Measurements from ENCODE around the gene FAM50A.
A peak's percentile ranks its signal among the peaks of the same experiment; 100 is the strongest.

Gene FAM50A

GRCh38 chrX:154472685-154473632, 29.0 kb downstream of the FAM50A start:
- no peak for TF ChIP-seq CTCF (IDR thresholded peaks at IDR 0.05; ENCODE audit: poor library complexity, severe bottlenecking)
- Histone ChIP-seq H3K9me3 (ENCODE audit: severe bottlenecking) (no peaks in the 10 kb centered on the region), H3K4me1 (ENCODE audit: insufficient read depth, poor library complexity, severe bottlenecking) (no peaks in the 10 kb centered on the region)

GRCh38 chrX:154473683-154474082, 29.7 kb downstream of the FAM50A start:
- ATAC-seq (ENCODE audit: low read depth) (no peak), DNase-seq (ENCODE audit: low spot score) (no peak)
- H3K27me3 ChIP-seq (ENCODE audit: insufficient read depth, poor library complexity, severe bottlenecking): no peaks in the 10 kb centered on the region
- H3K36me3 ChIP-seq (ENCODE audit: low read depth): no peaks in the 10 kb centered on the region
- H3K4me1 ChIP-seq (ENCODE audit: insufficient read depth, poor library complexity, severe bottlenecking): no peaks in the 10 kb centered on the region
- H3K4me3 ChIP-seq (ENCODE audit: severe bottlenecking): no peak overlapping the region
- no peak overlapping the region for H3K27ac ChIP-seq (ENCODE audit: poor library complexity, severe bottlenecking)
- H3K9me3 ChIP-seq (ENCODE audit: severe bottlenecking): no peaks in the 10 kb centered on the region
- TF ChIP-seq CTCF (IDR thresholded peaks at IDR 0.05; ENCODE audit: poor library complexity, severe bottlenecking): no peak

More at GRCh38 chrX:154472685-154473632, 29.0 kb downstream of the FAM50A start:
- Histone ChIP-seq H3K27me3 (ENCODE audit: insufficient read depth, poor library complexity, severe bottlenecking) (no peaks in the 10 kb centered on the region), H3K36me3 (ENCODE audit: low read depth) (no peaks in the 10 kb centered on the region), H3K27ac (ENCODE audit: poor library complexity, severe bottlenecking) (no peak overlapping the region), H3K4me3 (ENCODE audit: severe bottlenecking) (no peak overlapping the region)
- ATAC-seq (ENCODE audit: low read depth): no peak; the same call in 2 of the 3 replicates
- DNase-seq (ENCODE audit: low spot score): no peak

GRCh38 chrX:154476821-154477220, 32.9 kb downstream of the FAM50A start:
- Histone ChIP-seq H3K27ac (ENCODE audit: poor library complexity, severe bottlenecking) (no peak overlapping the region), H3K36me3 (ENCODE audit: low read depth) (no peaks in the 10 kb centered on the region), H3K27me3 (ENCODE audit: insufficient read depth, poor library complexity, severe bottlenecking) (no peaks in the 10 kb centered on the region), H3K4me3 (ENCODE audit: severe bottlenecking) (no peak overlapping the region), H3K9me3 (ENCODE audit: severe bottlenecking) (no peaks in the 10 kb centered on the region), H3K4me1 (ENCODE audit: insufficient read depth, poor library complexity, severe bottlenecking) (no peaks in the 10 kb centered on the region)
- ATAC-seq (ENCODE audit: low read depth) (no peak), DNase-seq (ENCODE audit: low spot score) (no peak)
- no peak for TF ChIP-seq CTCF (IDR thresholded peaks at IDR 0.05; ENCODE audit: poor library complexity, severe bottlenecking)

- Histone ChIP-seq H3K27me3 (ENCODE audit: insufficient read depth, poor library complexity, severe bottlenecking) (no peaks in the 10 kb centered on the region), H3K36me3 (ENCODE audit: low read depth) (no peaks in the 10 kb centered on the region), H3K4me1 (ENCODE audit: insufficient read depth, poor library complexity, severe bottlenecking) (no peaks in the 10 kb centered on the region), H3K27ac (ENCODE audit: poor library complexity, severe bottlenecking) (peak overlapping the region; percentile 42), H3K4me3 (ENCODE audit: severe bottlenecking) (peak overlapping the region; percentile 41), H3K9me3 (ENCODE audit: severe bottlenecking) (no peaks in the 10 kb centered on the region)
- peak; percentile 5; the same call in 1 of the 3 replicates for ATAC-seq (ENCODE audit: low read depth)
- no peak for TF ChIP-seq CTCF (IDR thresholded peaks at IDR 0.05; ENCODE audit: poor library complexity, severe bottlenecking)
- DNase-seq (ENCODE audit: low spot score): no peak
Observed at GRCh38 chrX:154477891-154478477, 34.0 kb downstream of the FAM50A start.

All from RWPE2 (cell line).